GM19463 (cell line): ENCODE data around the gene CSRP2.
A peak's percentile ranks its signal among the peaks of the same experiment; 100 is the strongest.

ENCODE experiments used
- ATAC-seq: cut with Tn5 transposase; IDR thresholded peaks from one replicate; pipeline ENCODE4 v1.9.1; 2021; ENCODE audit warnings: mild to moderate bottlenecking, moderate library complexity; ENCODE audit not compliant: unreplicated experiment

CSRP2 gene

DNA sequence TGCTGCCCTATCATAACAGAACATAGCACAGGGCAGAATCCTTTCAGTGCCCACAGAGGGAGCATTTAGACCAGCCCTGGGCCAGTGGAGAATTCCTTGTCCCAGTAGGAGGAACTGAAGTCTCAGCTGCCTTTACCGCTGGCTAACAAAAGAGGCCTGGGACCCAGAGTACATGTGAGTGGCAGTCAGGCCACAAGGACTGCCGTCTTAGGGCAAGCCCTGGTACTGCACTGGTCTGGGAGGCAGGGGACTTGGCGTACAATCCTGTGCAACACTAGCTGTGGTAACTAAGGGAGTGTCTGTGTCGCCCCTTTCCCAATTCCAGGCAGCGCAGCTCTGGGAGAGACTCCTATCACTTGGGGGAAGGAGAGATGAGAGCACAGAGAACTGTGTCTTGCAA is 17.0 kb upstream of the CSRP2 start:
- ATAC-seq: no peak

GRCh38 chr12:76891609-76892008 is 12.8 kb upstream of the CSRP2 start:
- ATAC-seq: no peak

- ATAC-seq: no peak
These were observed 11.6 kb upstream of the CSRP2 start for GRCh38 chr12:76890151-76891143.

- ATAC-seq: no peak
These were observed 10.0 kb upstream of the CSRP2 start for GRCh38 chr12:76888775-76889174.

- no peak for ATAC-seq
These were observed 5.0 kb upstream of the CSRP2 start for GRCh38 chr12:76883811-76884210.

GRCh38 chr12:76883151-76883550 is 4.3 kb upstream of the CSRP2 start:
- no peak for ATAC-seq

GRCh38 chr12:76882367-76882766 is 3.5 kb upstream of the CSRP2 start:
- no peak for ATAC-seq

- ATAC-seq: no peak
These were observed 2.3 kb upstream of the CSRP2 start for GRCh38 chr12:76881142-76881541.

- no peak for ATAC-seq
These were observed 1.8 kb upstream of the CSRP2 start for GRCh38 chr12:76880519-76881023.

GRCh38 chr12:76879710-76880518 is 1.1 kb upstream of the CSRP2 start:
- no peak for ATAC-seq

DNA sequence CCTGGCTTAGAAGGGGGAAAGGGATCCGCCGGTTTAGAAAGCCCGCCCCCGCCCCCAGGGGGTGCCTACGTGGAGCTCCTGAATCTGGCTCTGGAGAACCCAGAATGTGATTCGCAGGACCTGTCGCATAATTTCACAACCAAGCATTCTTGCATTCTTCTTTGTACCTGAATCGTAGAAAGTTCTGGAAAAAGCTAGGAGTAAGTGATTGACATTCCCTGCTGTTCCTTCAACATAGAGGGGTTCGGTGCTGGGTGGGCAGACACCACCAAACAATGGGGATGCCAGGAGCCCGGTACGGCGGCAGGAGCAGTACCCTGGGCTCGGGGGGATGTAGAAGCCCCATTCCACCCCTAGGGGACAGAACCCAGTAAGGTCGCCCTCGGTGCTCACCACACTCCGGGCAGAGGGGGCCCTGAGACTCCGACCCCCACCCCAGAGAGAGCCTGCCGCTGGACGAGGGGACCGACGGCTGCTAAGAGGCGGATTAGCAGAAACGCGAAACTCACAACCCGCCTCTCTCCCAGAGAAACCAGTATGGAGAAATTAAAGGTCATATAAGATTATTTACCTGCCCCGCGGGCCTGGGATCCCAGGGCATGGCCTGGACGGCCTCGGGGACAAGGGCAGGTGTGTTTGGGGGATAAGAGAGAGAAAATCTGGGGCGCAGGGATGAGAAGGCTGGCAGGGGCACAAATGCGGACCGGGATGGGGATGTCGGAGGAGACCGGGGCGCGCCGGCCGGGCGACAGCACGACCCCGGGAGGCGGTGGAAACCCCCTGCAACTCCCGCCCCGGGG is 520 bp downstream of the CSRP2 start:
- ATAC-seq: peak; percentile 34

DNA sequence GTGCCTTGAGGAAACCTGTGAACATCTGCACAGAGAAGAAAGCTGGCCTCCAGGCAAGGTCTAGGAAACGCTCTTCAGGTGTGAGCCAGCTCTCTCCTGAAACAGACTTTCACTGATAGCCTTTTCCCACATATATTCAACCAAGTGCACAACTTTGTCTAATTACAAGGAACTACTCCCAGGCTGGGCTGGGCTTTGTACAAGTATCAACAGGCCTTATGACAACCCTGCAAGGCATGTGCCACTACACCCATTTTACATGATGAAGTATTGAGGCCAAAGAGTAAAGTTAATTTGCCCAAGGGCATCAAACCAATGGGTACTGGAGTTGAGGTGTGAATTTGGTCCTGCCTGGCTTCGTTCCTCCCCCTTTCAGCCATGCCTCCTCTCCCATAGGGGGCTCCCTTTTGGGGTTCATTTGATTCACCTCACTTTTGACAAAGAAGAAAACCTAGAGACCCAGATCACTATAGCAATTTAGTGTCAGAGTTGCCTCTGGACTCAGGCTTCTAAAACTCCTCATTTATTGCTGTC is 2.1 kb downstream of the CSRP2 start:
- no peak for ATAC-seq

DNA sequence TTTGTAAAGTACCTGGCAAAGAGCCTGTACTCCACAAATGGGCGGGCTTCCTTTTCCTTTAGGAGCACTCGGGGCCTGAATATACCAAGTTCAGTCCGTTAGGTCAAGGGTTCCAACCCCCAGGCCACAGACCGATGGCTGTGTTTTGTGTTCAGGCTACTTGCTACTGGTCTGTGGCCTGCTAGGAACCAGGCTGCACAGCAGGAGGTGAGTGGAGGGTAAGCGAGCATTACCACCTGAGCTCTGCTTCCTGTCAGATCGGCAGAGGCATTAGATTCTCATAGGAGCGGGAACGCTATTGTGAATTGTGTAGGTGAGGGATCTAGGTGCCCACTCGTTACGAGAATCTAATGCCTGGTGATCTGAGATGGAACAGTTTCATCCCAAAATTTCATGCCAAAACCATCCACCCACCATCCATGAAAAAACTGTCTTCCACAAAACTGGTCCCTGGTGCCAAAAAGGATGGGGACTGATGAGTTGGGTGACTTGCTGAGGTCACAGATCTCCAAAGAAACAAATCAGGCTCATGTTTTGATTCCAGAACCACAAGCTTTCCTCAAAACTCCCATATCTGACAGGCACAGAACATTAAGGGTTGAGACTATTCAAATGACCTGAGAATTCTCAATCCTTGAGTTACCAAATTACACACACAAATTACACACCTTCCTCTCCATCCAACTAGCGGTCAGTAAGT is 4.2 kb downstream of the CSRP2 start:
- ATAC-seq: no peak

- no peak for ATAC-seq
These were observed 4.8 kb downstream of the CSRP2 start for GRCh38 chr12:76874027-76874426.

DNA sequence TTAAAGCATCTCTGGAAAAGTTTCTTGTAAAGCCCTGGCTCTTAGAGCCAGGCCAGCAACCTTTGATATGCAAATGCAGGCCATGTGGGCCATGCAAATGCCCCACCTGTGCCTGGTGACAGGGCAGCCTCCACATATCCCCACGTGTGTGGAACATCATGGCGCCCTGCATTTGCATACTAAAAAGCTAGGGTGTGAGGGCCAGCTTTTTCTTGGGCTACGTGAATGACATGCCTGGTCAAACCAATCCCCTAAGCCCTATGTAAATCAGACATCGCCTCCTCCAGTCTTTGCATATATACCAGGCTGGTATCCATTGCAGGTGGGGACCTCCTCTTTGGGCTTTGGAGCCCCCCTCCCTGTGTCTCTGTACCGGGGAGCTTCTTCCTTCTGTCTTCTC is 6.4 kb downstream of the CSRP2 start:
- ATAC-seq: no peak

- ATAC-seq: no peak
These were observed 7.1 kb downstream of the CSRP2 start for GRCh38 chr12:76871742-76872141.

GRCh38 chr12:76871082-76871481 is 7.7 kb downstream of the CSRP2 start:
- no peak for ATAC-seq

DNA sequence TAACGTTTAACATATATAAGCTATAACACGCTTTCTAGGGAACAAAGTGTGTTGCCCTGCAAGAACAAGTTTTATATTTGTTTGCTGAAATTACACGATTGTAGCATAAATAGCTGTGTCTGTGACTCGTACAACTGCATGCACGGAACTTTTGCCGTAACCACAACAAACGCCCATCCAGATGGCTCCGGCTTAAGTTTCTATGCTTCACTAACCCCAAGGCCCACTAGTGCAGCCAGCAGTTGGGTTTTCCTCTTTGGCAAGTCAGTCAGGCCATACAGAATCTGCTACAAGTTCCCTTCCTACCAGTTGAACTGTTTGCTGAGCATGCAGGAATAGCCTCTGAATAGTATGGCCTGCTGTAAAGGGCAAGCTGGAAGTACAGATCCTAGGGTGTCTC is 12.1 kb downstream of the CSRP2 start:
- ATAC-seq: no peak

DNA sequence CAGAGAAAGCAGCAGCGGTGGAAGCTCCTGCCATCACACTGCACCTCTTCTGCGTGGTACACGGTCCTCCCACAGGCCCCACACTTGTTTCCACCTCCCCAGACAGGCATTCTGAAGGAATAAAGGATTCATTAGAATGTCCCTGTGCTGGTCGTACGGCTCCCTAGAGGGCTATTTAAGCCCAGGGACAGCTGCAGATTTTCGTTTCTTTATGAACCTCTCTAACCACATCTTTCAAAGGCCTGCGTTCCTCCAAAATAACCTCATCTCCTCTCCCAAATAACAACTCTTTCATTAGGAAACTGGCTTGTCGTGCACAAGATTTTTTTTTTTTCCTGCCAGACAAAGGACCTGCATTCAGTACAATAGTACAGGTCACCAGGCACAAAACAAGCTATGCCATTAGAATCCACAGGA is 12.7 kb downstream of the CSRP2 start:
- ATAC-seq: no peak
